Chondrocyte (in vitro differentiated cells): ENCODE data around the gene PRR5L. TPM values are rescaled to one million over a fixed set of nuclear protein-coding genes. Genes with fewer than 3 reads are reported as not detected.
A peak's percentile ranks its signal among the peaks of the same experiment; 100 is the strongest.

ENCODE experiments used
- DNase-seq: peaks from one replicate; pipeline ENCODE4 v3.0.0; 2021; ENCODE audit warnings: mixed read lengths, low spot score
- H3K27ac Mint-ChIP-seq: one replicate; pipeline ENCODE4 v1.8.0; 2021; ENCODE audit warnings: mild to moderate bottlenecking, moderate library complexity, mixed read lengths; ENCODE audit not compliant: unreplicated experiment
- H3K27me3 Mint-ChIP-seq: 2 replicates; pipeline ENCODE4 v1.8.0; 2021; ENCODE audit warnings: low read depth, mixed read lengths
- H3K36me3 Mint-ChIP-seq: 2 replicates; pipeline ENCODE4 v1.8.0; 2021; ENCODE audit warnings: low read depth, mixed read lengths
- H3K4me1 Mint-ChIP-seq: 2 replicates; pipeline ENCODE4 v1.8.0; 2021; ENCODE audit warnings: low read depth, mild to moderate bottlenecking, mixed read lengths
- H3K4me3 Mint-ChIP-seq: one replicate; pipeline ENCODE4 v1.8.0; 2021; ENCODE audit warnings: mild to moderate bottlenecking, moderate library complexity, mixed read lengths; ENCODE audit not compliant: unreplicated experiment
- H3K9me3 Mint-ChIP-seq: 2 replicates; pipeline ENCODE4 v1.8.0; 2021; ENCODE audit warnings: low read depth, mixed read lengths
- CTCF ChIP-seq: fragments of 200-600 bp; sonication (generic); IDR thresholded peaks from 2 replicates; pipeline ENCODE4 v1.5.0; 2021; ENCODE audit warnings: antibody characterized with exemption, mild to moderate bottlenecking, moderate library complexity
- total RNA-seq: library from RNA; stranded (reverse); gene quantifications from 3 replicates; pipeline ENCODE4 v1.2.1, GENCODE V29; 2021

PRR5L gene
- total RNA-seq, 1 donor from 2014 or later, result 50.7 TPM

- Mint-ChIP-seq H3K36me3 (no peaks in the 10 kb centered on the region), H3K9me3 (no peaks in the 10 kb centered on the region), H3K4me1 (no peaks in the 10 kb centered on the region), H3K27ac (no peak overlapping the region), H3K4me3 (no peak overlapping the region), H3K27me3 (no peaks in the 10 kb centered on the region)
- DNase-seq, result no peak
- TF ChIP-seq CTCF, result no peak
These were observed 30.7 kb downstream of the PRR5L start for GRCh38 chr11:36326524-36327419.

GRCh38 chr11:36328966-36329673 lies 33.0 kb downstream of the PRR5L start:
- DNase-seq, result no peak
- peaks cover 3% of the 10 kb centered on the region for H3K9me3 Mint-ChIP-seq
- H3K27ac Mint-ChIP-seq, result no peak overlapping the region
- no peak overlapping the region for H3K4me3 Mint-ChIP-seq
- no peak for TF ChIP-seq CTCF
- no peaks in the 10 kb centered on the region for H3K27me3 Mint-ChIP-seq
- no peaks in the 10 kb centered on the region for H3K36me3 Mint-ChIP-seq
- H3K4me1 Mint-ChIP-seq, result peaks cover 4% of the 10 kb centered on the region

GRCh38 chr11:36330411-36330810 lies 34.3 kb downstream of the PRR5L start:
- H3K4me1 Mint-ChIP-seq, result peaks cover 4% of the 10 kb centered on the region
- peaks cover 3% of the 10 kb centered on the region for H3K9me3 Mint-ChIP-seq
- no peaks in the 10 kb centered on the region for H3K27me3 Mint-ChIP-seq
- TF ChIP-seq CTCF, result no peak
- no peaks in the 10 kb centered on the region for H3K36me3 Mint-ChIP-seq
- no peak overlapping the region for H3K4me3 Mint-ChIP-seq
- DNase-seq, result no peak
- no peak overlapping the region for H3K27ac Mint-ChIP-seq

GRCh38 chr11:36333468-36333867 lies 37.4 kb downstream of the PRR5L start:
- H3K27ac Mint-ChIP-seq, result peak overlapping the region; percentile 75

More at GRCh38 chr11:36333468-36333867, 37.4 kb downstream of the PRR5L start:
- no peak for TF ChIP-seq CTCF
- Mint-ChIP-seq H3K4me3 (no peak overlapping the region), H3K9me3 (peaks cover 3% of the 10 kb centered on the region), H3K4me1 (peaks cover 4% of the 10 kb centered on the region), H3K36me3 (no peaks in the 10 kb centered on the region), H3K27me3 (no peaks in the 10 kb centered on the region)
- no peak for DNase-seq
